Activated CD4-positive, alpha-beta memory T cell treated with anti-CD3 and anti-CD28 coated beads for 36 hours (primary cell): ENCODE data around the gene HOXA5. TPM values are rescaled to one million over a fixed set of nuclear protein-coding genes. Genes with fewer than 3 reads are reported as not detected.

Experiments
- CTCF ChIA-PET: fragments of 350-600 bp; sonication (Branson Sonifier 250); formaldehyde crosslinking; loops from one replicate; lab custom pipeline; 2021; ENCODE audit warnings: antibody characterized with exemption, inconsistent platforms; lab: Charles Lee
- POLR2A ChIA-PET: fragments of 350-600 bp; sonication (Branson Sonifier 250); formaldehyde crosslinking; loops from one replicate; lab custom pipeline; 2021; ENCODE audit warnings: antibody characterized with exemption; lab: Charles Lee
- DNase-seq: peaks from one replicate; pipeline ENCODE4 v3.0.0-alpha.2; 2020
- H3K27ac Mint-ChIP-seq: one replicate; pipeline ENCODE4 v1.8.0; 2021; ENCODE audit warnings: mixed read lengths
- H3K27me3 Mint-ChIP-seq: one replicate; pipeline ENCODE4 v1.8.0; 2021; ENCODE audit warnings: mixed read lengths
- H3K36me3 Mint-ChIP-seq: one replicate; pipeline ENCODE4 v1.8.0; 2021; ENCODE audit warnings: mixed read lengths
- H3K4me1 Mint-ChIP-seq: one replicate; pipeline ENCODE4 v1.8.0; 2021; ENCODE audit warnings: low read depth, mixed read lengths
- H3K4me3 Mint-ChIP-seq: one replicate; pipeline ENCODE4 v1.8.0; 2021; ENCODE audit warnings: mild to moderate bottlenecking, mixed read lengths
- H3K9me3 Mint-ChIP-seq: one replicate; pipeline ENCODE4 v1.8.0; 2021; ENCODE audit warnings: mixed read lengths
- intact Hi-C: fragments of 100-400 bp; cut with micrococcal nuclease; formaldehyde crosslinking; loops from one replicate; pipeline ENCODE4 v1.15.1; 2023
- total RNA-seq, 2 experiments: library from RNA; stranded (reverse); gene quantifications; one replicate each; pipeline ENCODE4 v1.2.3, GENCODE V29; 2021

HOXA5 gene
- total RNA-seq, 2 experiments from 2014 or later, result not detected

GRCh38 chr7:27161214-27161720 is 17.8 kb upstream of the HOXA5 start:
- ChIA-PET POLR2A (no interaction called here), CTCF (interaction anchor here (0.6 to 6.5 kb wide), 40 partner anchors 9 to 1269 kb away, joined by 3 to 72 read pairs (median 4); partner anchors contain the start of genes EVX1, HOXA1, HOXA11 and HOXA3)
- H3K4me1 Mint-ChIP-seq, result peaks cover 27% of the 10 kb centered on the region
- H3K4me3 Mint-ChIP-seq, result peak overlapping the region; percentile 61
- intact Hi-C loops, result loop anchor here (1.0 to 5.0 kb wide), 7 partner anchors 64 to 1299 kb away; partner anchors contain the start of gene HOXA1
- H3K36me3 Mint-ChIP-seq, result peaks cover 2% of the 10 kb centered on the region
- no peak overlapping the region for H3K27ac Mint-ChIP-seq
- peaks cover 79% of the 10 kb centered on the region for H3K27me3 Mint-ChIP-seq
- no peak for DNase-seq
- no peaks in the 10 kb centered on the region for H3K9me3 Mint-ChIP-seq

GRCh38 chr7:27160546-27161213 is 17.2 kb upstream of the HOXA5 start:
- Mint-ChIP-seq H3K27me3 (peaks cover 81% of the 10 kb centered on the region), H3K4me1 (peaks cover 28% of the 10 kb centered on the region), H3K4me3 (peak overlapping the region; percentile 61), H3K27ac (no peak overlapping the region), H3K36me3 (peaks cover 2% of the 10 kb centered on the region), H3K9me3 (no peaks in the 10 kb centered on the region)
- POLR2A ChIA-PET, result no interaction called here
- peak; percentile 87 for DNase-seq
- intact Hi-C loops, result loop anchor here (1.0 to 5.0 kb wide), 7 partner anchors 63 to 1298 kb away; partner anchors contain the start of gene HOXA1
- CTCF ChIA-PET, result interaction anchor here (0.6 to 6.5 kb wide), 39 partner anchors 10 to 1268 kb away, joined by 3 to 72 read pairs (median 4); partner anchors contain the start of genes EVX1, HOXA1, HOXA11 and HOXA3

- ChIA-PET CTCF (interaction anchor here (1.2 to 6.5 kb wide), 20 partner anchors 8 to 1267 kb away, joined by 3 to 72 read pairs (median 8); partner anchors contain the start of gene HOXA3), POLR2A (no interaction called here)
- Mint-ChIP-seq H3K4me3 (peak overlapping the region; percentile 38), H3K27ac (no peak overlapping the region), H3K36me3 (peaks cover 2% of the 10 kb centered on the region), H3K27me3 (peaks cover 83% of the 10 kb centered on the region), H3K9me3 (no peaks in the 10 kb centered on the region), H3K4me1 (peaks cover 31% of the 10 kb centered on the region)
- intact Hi-C loops, result loop anchor here (2.0 to 5.0 kb wide), 4 partner anchors 63 to 1298 kb away; partner anchors contain the start of gene HOXA1
- no peak for DNase-seq
Observed at GRCh38 chr7:27160145-27160545, 16.7 kb upstream of the HOXA5 start.

- POLR2A ChIA-PET, result no interaction called here
- CTCF ChIA-PET, result interaction anchor here (0.7 to 2.2 kb wide), 9 partner anchors 9 to 790 kb away, joined by 3 to 9 read pairs (median 5); no protein-coding TSS in a partner anchor
- Mint-ChIP-seq H3K9me3 (no peaks in the 10 kb centered on the region), H3K36me3 (peaks cover 4% of the 10 kb centered on the region), H3K27ac (no peak overlapping the region), H3K27me3 (peaks cover 86% of the 10 kb centered on the region), H3K4me3 (no peak overlapping the region), H3K4me1 (peaks cover 37% of the 10 kb centered on the region)
- DNase-seq, result no peak
- intact Hi-C loops, result loop anchor here (2.0 to 10.0 kb wide), 5 partner anchors 62 to 1297 kb away; partner anchors contain the start of genes HOXA1 and SNX10
Observed at GRCh38 chr7:27159266-27160144, 16.0 kb upstream of the HOXA5 start.

- Mint-ChIP-seq H3K4me1 (peaks cover 39% of the 10 kb centered on the region), H3K4me3 (no peak overlapping the region), H3K27ac (no peak overlapping the region), H3K9me3 (no peaks in the 10 kb centered on the region), H3K27me3 (peaks cover 85% of the 10 kb centered on the region), H3K36me3 (peaks cover 4% of the 10 kb centered on the region)
- ChIA-PET CTCF (interaction anchor here (0.7 to 2.2 kb wide), 11 partner anchors 8 to 789 kb away, joined by 3 to 9 read pairs (median 4); no protein-coding TSS in a partner anchor), POLR2A (no interaction called here)
- no peak for DNase-seq
- intact Hi-C loops, result loop anchor here (10.0 kb wide), 1 partner anchor 864 kb away; the partner anchor contains the start of gene SNX10
Observed at GRCh38 chr7:27158436-27159265, 15.2 kb upstream of the HOXA5 start.

GRCh38 chr7:27157702-27158431 is 14.4 kb upstream of the HOXA5 start:
- H3K4me3 Mint-ChIP-seq, result no peak overlapping the region
- POLR2A ChIA-PET, result no interaction called here
- peaks cover 85% of the 10 kb centered on the region for H3K27me3 Mint-ChIP-seq
- H3K4me1 Mint-ChIP-seq, result peaks cover 39% of the 10 kb centered on the region
- H3K36me3 Mint-ChIP-seq, result peaks cover 4% of the 10 kb centered on the region
- intact Hi-C loops, result loop anchor here (10.0 kb wide), 1 partner anchor 863 kb away; the partner anchor contains the start of gene SNX10
- no peaks in the 10 kb centered on the region for H3K9me3 Mint-ChIP-seq
- DNase-seq, result no peak
- H3K27ac Mint-ChIP-seq, result no peak overlapping the region
- CTCF ChIA-PET, result interaction anchor here (1.3 to 2.2 kb wide), 4 partner anchors 11 to 478 kb away, joined by 3 to 9 read pairs (median 6); no protein-coding TSS in a partner anchor

GRCh38 chr7:27156916-27157701 is 13.6 kb upstream of the HOXA5 start:
- H3K4me3 Mint-ChIP-seq, result no peak overlapping the region
- no peak for DNase-seq
- ChIA-PET POLR2A (no interaction called here), CTCF (interaction anchor here (0.7 to 1.3 kb wide), 5 partner anchors 12 to 475 kb away, joined by 3 read pairs; partner anchors contain the start of gene HOXA10)
- peak overlapping the region; percentile 38 for H3K27ac Mint-ChIP-seq
- H3K9me3 Mint-ChIP-seq, result no peaks in the 10 kb centered on the region
- H3K4me1 Mint-ChIP-seq, result peaks cover 40% of the 10 kb centered on the region
- peaks cover 84% of the 10 kb centered on the region for H3K27me3 Mint-ChIP-seq
- intact Hi-C loops, result loop anchor here (10.0 kb wide), 1 partner anchor 862 kb away; the partner anchor contains the start of gene SNX10
- peaks cover 4% of the 10 kb centered on the region for H3K36me3 Mint-ChIP-seq

- Mint-ChIP-seq H3K9me3 (no peaks in the 10 kb centered on the region), H3K27me3 (peaks cover 85% of the 10 kb centered on the region), H3K27ac (peak within 1 kb of the TSS; percentile 38), H3K4me1 (peaks cover 46% of the 10 kb centered on the region), H3K36me3 (peaks cover 4% of the 10 kb centered on the region), H3K4me3 (peak within 1 kb of the TSS; percentile 46)
- ChIA-PET CTCF (interaction anchor here (0.7 to 1.1 kb wide), 3 partner anchors 17 to 475 kb away, joined by 3 read pairs; partner anchors contain the start of gene HOXA10), POLR2A (no interaction called here)
- intact Hi-C loops, result loop anchor here (10.0 kb wide), 1 partner anchor 862 kb away; the partner anchor contains the start of gene SNX10
- no peak for DNase-seq
Observed at GRCh38 chr7:27156508-27156898, 13.0 kb upstream of the HOXA5 start, which contains the start of gene HOXA7. TSS of gene HOXA7 (minus strand) at chr7:27156675. CDS start at chr7:27156545, 130 bp downstream.

- H3K27ac Mint-ChIP-seq, result peak overlapping the region; percentile 33
- POLR2A ChIA-PET, result no interaction called here
Observed at GRCh38 chr7:27155816-27156507, 12.5 kb upstream of the HOXA5 start.

More at GRCh38 chr7:27155816-27156507, 12.5 kb upstream of the HOXA5 start:
- peaks cover 88% of the 10 kb centered on the region for H3K27me3 Mint-ChIP-seq
- no peak for DNase-seq
- peaks cover 4% of the 10 kb centered on the region for H3K36me3 Mint-ChIP-seq
- CTCF ChIA-PET, result interaction anchor here (0.7 to 0.8 kb wide), 2 partner anchors 18 to 474 kb away, joined by 3 read pairs; partner anchors contain the start of gene HOXA10
- peak overlapping the region; percentile 46 for H3K4me3 Mint-ChIP-seq
- H3K4me1 Mint-ChIP-seq, result peaks cover 50% of the 10 kb centered on the region
- intact Hi-C loops, result loop anchor here (2.0 to 10.0 kb wide), 2 partner anchors 17 to 861 kb away; partner anchors contain the start of gene SNX10
- no peaks in the 10 kb centered on the region for H3K9me3 Mint-ChIP-seq
